GM18498 (cell line): Measurements from ENCODE around the gene MAPKAP1.
"Not testable (repeated sequence)": the region's sequence is repeated elsewhere in the genome, so short reads cannot be mapped to it uniquely, and the experiment has no call there.

Source experiments
- ATAC-seq: cut with Tn5 transposase; IDR thresholded peaks from one replicate; pipeline ENCODE4 v1.9.1; 2021; ENCODE audit warnings: mild to moderate bottlenecking, moderate library complexity; ENCODE audit not compliant: unreplicated experiment

Gene MAPKAP1

DNA sequence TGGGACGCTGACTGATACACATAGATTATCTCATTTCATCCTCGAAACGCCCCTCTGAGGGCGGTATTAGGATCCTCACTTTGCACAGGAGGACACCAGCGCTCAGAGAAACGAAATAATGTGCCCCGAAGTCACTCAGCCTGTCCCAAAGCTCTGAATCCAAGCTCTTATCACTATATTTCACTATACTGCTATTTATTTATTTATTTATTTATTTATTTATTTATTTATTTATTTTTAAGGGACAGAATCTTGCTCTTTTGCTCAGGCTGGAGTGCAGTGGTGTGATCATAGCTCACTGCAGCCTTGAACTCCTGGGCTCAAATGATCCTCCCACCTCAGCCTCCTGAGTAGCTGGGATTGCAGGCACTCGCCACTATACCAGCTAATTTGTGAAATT lies 306.8 kb downstream of the MAPKAP1 start:
- ATAC-seq = not testable (repeated sequence)

- no peak for ATAC-seq
Observed at GRCh38 chr9:125399666-125400065, 307.3 kb downstream of the MAPKAP1 start.

DNA sequence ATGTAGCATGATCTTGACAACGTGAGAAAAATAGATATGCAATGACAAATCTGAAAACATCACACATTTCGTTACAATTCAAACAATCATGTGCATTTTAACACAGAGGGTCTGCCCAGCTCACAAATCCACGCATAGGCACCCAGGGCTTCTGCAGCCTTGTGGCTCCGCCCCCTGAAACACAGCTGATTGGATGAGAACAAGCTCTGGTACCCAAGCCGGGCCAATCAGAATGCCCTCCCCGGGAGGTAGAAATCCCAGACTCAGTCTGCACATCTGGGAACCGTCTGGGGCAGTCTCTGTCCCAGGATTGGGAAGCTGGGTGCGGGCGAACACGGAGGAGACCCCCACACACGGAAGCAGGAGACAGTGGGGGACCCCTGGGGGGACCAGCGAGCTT lies 307.8 kb downstream of the MAPKAP1 start:
- ATAC-seq = no peak

- no peak for ATAC-seq
Observed at GRCh38 chr9:125398243-125398642, 308.8 kb downstream of the MAPKAP1 start.

GRCh38 chr9:125397736-125398135 lies 309.3 kb downstream of the MAPKAP1 start:
- no peak for ATAC-seq

DNA sequence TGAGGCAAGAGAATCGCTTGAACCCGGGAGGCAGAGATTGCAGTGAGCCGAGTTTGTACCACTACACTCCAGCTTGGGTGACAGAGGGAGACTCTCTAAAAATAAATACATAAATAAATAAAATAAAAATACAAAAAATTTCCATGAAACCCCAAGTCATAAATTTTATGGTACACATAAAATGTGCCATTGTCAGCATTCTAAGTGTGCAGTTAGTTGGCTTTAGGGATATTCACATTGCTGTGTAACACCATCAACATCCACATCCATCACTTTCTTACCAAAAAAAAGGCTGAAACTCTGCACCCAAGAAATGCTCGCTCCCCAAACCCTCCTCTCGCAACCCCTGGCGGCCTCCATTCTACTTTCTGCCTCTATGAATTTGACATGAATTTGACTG lies 310.2 kb downstream of the MAPKAP1 start:
- no peak for ATAC-seq

GRCh38 chr9:125393426-125393825 lies 313.6 kb downstream of the MAPKAP1 start:
- ATAC-seq = peak; percentile 48

- no peak for ATAC-seq
Observed at GRCh38 chr9:125391704-125392103, 315.3 kb downstream of the MAPKAP1 start.

DNA sequence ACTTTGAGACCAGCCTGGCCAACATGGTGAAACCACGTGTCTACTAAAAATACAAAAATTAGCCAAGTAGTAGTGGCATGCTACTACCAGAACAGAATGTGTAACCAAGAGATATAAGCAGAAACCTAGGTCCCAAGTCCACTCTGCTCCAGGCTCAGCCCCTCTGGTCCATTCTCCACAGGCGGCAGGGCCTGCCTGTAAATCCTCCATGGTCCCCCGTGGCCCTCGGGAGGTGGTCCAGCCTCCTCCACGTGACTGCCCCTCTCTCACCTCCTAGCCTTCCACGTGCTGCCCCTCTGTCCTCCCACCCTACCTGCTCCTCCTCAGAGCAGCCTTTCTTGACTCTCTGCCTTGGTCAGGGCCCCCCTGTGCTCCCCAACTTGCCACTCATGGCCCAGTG lies 318.0 kb downstream of the MAPKAP1 start:
- ATAC-seq = no peak

DNA sequence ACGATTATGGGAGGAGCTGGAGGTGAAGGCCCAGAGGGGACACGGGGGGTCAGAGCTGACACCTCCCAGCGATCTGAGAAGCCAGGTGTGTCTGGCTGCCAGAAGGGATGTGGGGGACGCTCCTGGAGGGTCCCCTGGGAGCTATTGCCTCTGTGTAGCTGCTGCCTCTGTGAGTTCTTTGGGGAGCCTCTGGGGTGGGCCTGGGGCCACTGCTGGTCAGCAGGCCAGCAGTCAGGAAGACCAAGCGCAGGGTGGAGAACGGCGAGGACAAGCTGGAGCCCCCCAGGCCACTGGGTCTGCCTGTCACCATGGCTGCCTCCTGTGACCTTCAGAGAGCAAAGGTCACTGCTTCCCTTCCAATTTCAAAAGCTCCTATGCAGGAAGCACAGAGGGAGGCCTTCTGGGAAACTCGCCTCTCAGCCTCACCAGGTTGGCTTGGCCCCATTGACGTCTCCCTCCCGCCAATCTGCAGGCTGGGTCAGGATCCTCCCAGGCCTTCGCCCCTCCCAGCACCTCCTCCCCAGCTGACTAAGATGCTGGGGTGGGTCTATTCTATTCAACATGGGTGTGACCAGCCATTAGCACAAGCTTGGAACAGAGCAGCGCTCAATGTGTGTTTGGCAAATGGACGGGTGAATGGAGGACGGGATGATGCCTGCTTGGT lies 319.0 kb downstream of the MAPKAP1 start:
- no peak for ATAC-seq
